NB4 (cell line): ENCODE data around the gene MLN.

Source experiments
- MYC ChIP-seq: IDR thresholded peaks from 2 replicates; pipeline ENCODE4 v1.6.1; 2011; ENCODE audit warnings: low read depth, low read length
- POLR2A ChIP-seq: IDR thresholded peaks from 2 replicates; pipeline ENCODE4 v1.6.1; 2011; ENCODE audit warnings: mild to moderate bottlenecking; ENCODE audit not compliant: insufficient read length; ENCODE audit errors: extremely low read depth
- TF ChIP-seq, protein P1 (sequence below): IDR thresholded peaks from one replicate; pipeline ENCODE4 v1.5.1; 2012; ENCODE audit warnings: low read depth, low read length
- TF ChIP-seq, protein P2 (sequence below): IDR thresholded peaks from 2 replicates; pipeline ENCODE4 v1.6.1; 2011; ENCODE audit warnings: low read depth, low read length

DNA sequence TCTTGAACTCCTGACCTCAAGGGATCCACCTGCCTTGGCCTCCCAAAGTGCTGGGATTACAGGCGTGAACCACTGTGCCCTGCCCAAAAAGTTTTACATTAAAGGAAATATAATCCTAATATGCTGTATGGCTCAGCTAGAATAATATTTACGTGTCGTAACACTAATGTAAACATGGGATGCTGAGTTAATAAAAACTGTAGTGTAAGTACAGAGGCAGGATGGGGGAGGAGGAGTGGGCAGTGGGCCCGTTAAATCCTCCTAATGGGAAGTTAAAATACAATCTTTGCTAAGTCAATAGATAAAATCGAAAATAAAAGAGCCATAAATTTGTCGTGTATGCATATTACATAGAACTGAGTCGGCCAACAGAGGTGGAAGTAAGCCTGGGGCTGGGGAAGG lies 45.0 kb downstream of the MLN start:
- TF ChIP-seq, protein P1, sequence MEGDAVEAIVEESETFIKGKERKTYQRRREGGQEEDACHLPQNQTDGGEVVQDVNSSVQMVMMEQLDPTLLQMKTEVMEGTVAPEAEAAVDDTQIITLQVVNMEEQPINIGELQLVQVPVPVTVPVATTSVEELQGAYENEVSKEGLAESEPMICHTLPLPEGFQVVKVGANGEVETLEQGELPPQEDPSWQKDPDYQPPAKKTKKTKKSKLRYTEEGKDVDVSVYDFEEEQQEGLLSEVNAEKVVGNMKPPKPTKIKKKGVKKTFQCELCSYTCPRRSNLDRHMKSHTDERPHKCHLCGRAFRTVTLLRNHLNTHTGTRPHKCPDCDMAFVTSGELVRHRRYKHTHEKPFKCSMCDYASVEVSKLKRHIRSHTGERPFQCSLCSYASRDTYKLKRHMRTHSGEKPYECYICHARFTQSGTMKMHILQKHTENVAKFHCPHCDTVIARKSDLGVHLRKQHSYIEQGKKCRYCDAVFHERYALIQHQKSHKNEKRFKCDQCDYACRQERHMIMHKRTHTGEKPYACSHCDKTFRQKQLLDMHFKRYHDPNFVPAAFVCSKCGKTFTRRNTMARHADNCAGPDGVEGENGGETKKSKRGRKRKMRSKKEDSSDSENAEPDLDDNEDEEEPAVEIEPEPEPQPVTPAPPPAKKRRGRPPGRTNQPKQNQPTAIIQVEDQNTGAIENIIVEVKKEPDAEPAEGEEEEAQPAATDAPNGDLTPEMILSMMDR = no peak
- TF ChIP-seq POLR2A (no peak), MYC (no peak)
- TF ChIP-seq, protein P2, sequence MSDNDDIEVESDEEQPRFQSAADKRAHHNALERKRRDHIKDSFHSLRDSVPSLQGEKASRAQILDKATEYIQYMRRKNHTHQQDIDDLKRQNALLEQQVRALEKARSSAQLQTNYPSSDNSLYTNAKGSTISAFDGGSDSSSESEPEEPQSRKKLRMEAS = no peak
